Liver (tissue), 9 donors: ENCODE results near the gene TMEM179. TPM values are rescaled to one million over a fixed set of nuclear protein-coding genes. Genes with fewer than 3 reads are reported as not detected.

ENCODE experiments used
- DNase-seq: peaks from one replicate; pipeline ENCODE4 v3.0.0-alpha.2; 2017; ENCODE audit warnings: low spot score
- H3K27ac ChIP-seq, 2 donors: one replicate each; pipeline ENCODE4 v1.7.0; 2013; ENCODE audit warnings: inconsistent platforms in 2 of 2, low read length in 2 of 2, control low read depth in 1 of 2, low read depth in 1 of 2, mild to moderate bottlenecking in 1 of 2
- H3K27me3 ChIP-seq, 4 donors: one replicate each; pipeline versions ENCODE4 v1.6.1 to v1.7.0; 2013; ENCODE audit warnings: low read length in 3 of 4, inconsistent platforms in 1 of 4, mild to moderate bottlenecking in 1 of 4, moderate library complexity in 1 of 4; ENCODE audit not compliant: control insufficient read depth in 4 of 4, insufficient read depth in 4 of 4
- H3K36me3 ChIP-seq, 4 donors: one replicate each; pipeline versions ENCODE4 v1.6.1 to v1.7.0; 2013; ENCODE audit warnings: low read length in 3 of 4, mild to moderate bottlenecking in 3 of 4, low read depth in 1 of 4, moderate library complexity in 1 of 4; ENCODE audit not compliant: control insufficient read depth in 4 of 4, insufficient read depth in 3 of 4
- H3K4me1 ChIP-seq, 4 donors: one replicate each; pipeline versions ENCODE4 v1.6.1 to v1.7.0; 2013; ENCODE audit warnings: low read length in 3 of 4, mild to moderate bottlenecking in 3 of 4, moderate library complexity in 1 of 4; ENCODE audit not compliant: control insufficient read depth in 4 of 4, insufficient read depth in 4 of 4
- H3K4me3 ChIP-seq, 3 donors: one replicate each; pipeline versions ENCODE4 v1.6.1 to v1.7.0; 2013; ENCODE audit warnings: low read length in 3 of 3, control low read depth in 1 of 3, low read depth in 1 of 3, mild to moderate bottlenecking in 1 of 3
- H3K9ac ChIP-seq, 2 donors: one replicate each; pipeline ENCODE4 v1.7.0; 2013; ENCODE audit warnings: low read length in 2 of 2, mild to moderate bottlenecking in 2 of 2, moderate library complexity in 2 of 2, control low read depth in 1 of 2, low read depth in 1 of 2
- H3K9me3 ChIP-seq, 4 donors: one replicate each; pipeline versions ENCODE4 v1.6.1 to v1.7.0; 2013; ENCODE audit warnings: low read length in 3 of 4; ENCODE audit not compliant: control insufficient read depth in 4 of 4
- ATF3 ChIP-seq: IDR thresholded peaks from 2 replicates; pipeline ENCODE4 v1.6.1; 2016; ENCODE audit warnings: antibody characterized with exemption
- CTCF ChIP-seq: fragments of 150-350 bp; IDR thresholded peaks from 2 replicates; pipeline ENCODE4 v1.5.1; 2017; ENCODE audit warnings: improper control_type of control experiment, low read depth, low read length; ENCODE audit not compliant: missing input control
- EGR1 ChIP-seq, 2 donors: IDR thresholded peaks; 2 replicates each; pipeline ENCODE4 v1.6.1; 2016 to 2018; ENCODE audit warnings: antibody characterized with exemption in 2 of 2, low read depth in 2 of 2
- FOXA1 ChIP-seq: IDR thresholded peaks from 2 replicates; pipeline ENCODE4 v1.6.1; 2016; ENCODE audit warnings: antibody characterized with exemption
- FOXA2 ChIP-seq: IDR thresholded peaks from 2 replicates; pipeline ENCODE4 v1.6.1; 2016; ENCODE audit warnings: antibody characterized with exemption
- GABPA ChIP-seq, 2 donors: IDR thresholded peaks in 1 of 2; conservative IDR thresholded peaks in 1 of 2; 2 replicates each; pipeline ENCODE4 v1.6.1; 2016; ENCODE audit warnings: antibody characterized with exemption in 2 of 2, mild to moderate bottlenecking in 1 of 2, moderate library complexity in 1 of 2
- HNF4A ChIP-seq, 2 donors: conservative IDR thresholded peaks; 2 replicates each; pipeline ENCODE4 v1.6.1; 2016; ENCODE audit warnings: antibody characterized with exemption in 2 of 2, mild to moderate bottlenecking in 2 of 2
- HNF4G ChIP-seq: IDR thresholded peaks from 2 replicates; pipeline ENCODE4 v1.6.1; 2016; ENCODE audit warnings: antibody characterized with exemption
- JUND ChIP-seq, 2 donors: IDR thresholded peaks; 2 replicates each; pipeline ENCODE4 v1.6.1; 2016; ENCODE audit warnings: antibody characterized with exemption in 2 of 2
- MAX ChIP-seq: IDR thresholded peaks from 2 replicates; pipeline ENCODE4 v1.6.1; 2016; ENCODE audit warnings: antibody characterized with exemption
- NR2F2 ChIP-seq: IDR thresholded peaks from 2 replicates; pipeline ENCODE4 v1.6.1; 2016; ENCODE audit warnings: antibody characterized with exemption
- RAD21 ChIP-seq, 2 donors: IDR thresholded peaks; 2 replicates each; pipeline ENCODE4 v1.6.1; 2016; ENCODE audit warnings: antibody characterized with exemption in 2 of 2, mild to moderate bottlenecking in 2 of 2
- REST ChIP-seq: IDR thresholded peaks from 2 replicates; pipeline ENCODE4 v1.6.1; 2016; ENCODE audit warnings: antibody characterized with exemption, mild to moderate bottlenecking
- RXRA ChIP-seq, 2 donors: IDR thresholded peaks; 2 replicates each; pipeline ENCODE4 v1.6.1; 2017 to 2018; ENCODE audit warnings: antibody characterized with exemption in 2 of 2, mild to moderate bottlenecking in 1 of 2
- SP1 ChIP-seq: IDR thresholded peaks from 2 replicates; pipeline ENCODE4 v1.6.1; 2018; ENCODE audit warnings: antibody characterized with exemption, mild to moderate bottlenecking
- TAF1 ChIP-seq: conservative IDR thresholded peaks from 2 replicates; pipeline ENCODE4 v1.6.1; 2016; ENCODE audit warnings: antibody characterized with exemption, mild to moderate bottlenecking
- YY1 ChIP-seq: IDR thresholded peaks from 2 replicates; pipeline ENCODE4 v1.6.1; 2016; ENCODE audit warnings: antibody characterized with exemption, mild to moderate bottlenecking
- ZBTB33 ChIP-seq: IDR thresholded peaks from 2 replicates; pipeline ENCODE4 v1.6.1; 2016; ENCODE audit warnings: antibody characterized with exemption
- WGBS: extraction: QIAGEN DNeasy Blood & Tissue Kit; methylation state at CpG from one replicate; pipeline ENCODE4 v1.1.7; 2013; 5-methylcytosine and 5-hydroxymethylcytosine counted together
- polyA plus RNA-seq, 2 donors: library from polyadenylated mRNA; stranded (reverse) in 1 of 2; unstranded in 1 of 2; fragments of 200-250 nt in 1 of 2; fragments of >200 nt in 1 of 2; fragmentation: Nextera tagmentation in 1 of 2; extraction: Ambion mirVana in 1 of 2; gene quantifications; one replicate each; pipeline versions ENCODE4 v1.2.1 to v1.2.3, GENCODE V29; 2013 to 2015
- total RNA-seq, 2 donors: library from RNA; depleted of rRNA; stranded (reverse); fragments of >200 nt; gene quantifications; one replicate each; pipeline ENCODE4 v1.2.3, GENCODE V29; 2014
- donor health status: healthy.
- donor health status: healthy.
- donor health status: healthy.
- donor health status: healthy.
- donor health status: healthy.

Gene TMEM179
- total and polyA plus RNA-seq, 4 donors, result 0.12 to 0.37 TPM; not detected in 2

GRCh38 chr14:104651876-104652260, 47.3 kb upstream of the TMEM179 start:
- H3K27me3 ChIP-seq, result no peaks in the 10 kb centered on the region
- TF ChIP-seq MAX (no peak), CTCF (no peak), HNF4A (conservative IDR thresholded peaks at IDR 0.05) (no peak), RAD21 (IDR thresholded peaks at IDR 0.05) (no peak), JUND (IDR thresholded peaks at IDR 0.05) (no peak), GABPA (IDR thresholded peaks at IDR 0.05 in 1 of 2, conservative IDR thresholded peaks at IDR 0.05 in 1 of 2) (no peak), RXRA (IDR thresholded peaks at IDR 0.05) (no peak), REST (no peak), SP1 (no peak), EGR1 (IDR thresholded peaks at IDR 0.05; ENCODE audit: low read depth in 2 of 2) (no peak), FOXA1 (no peak), FOXA2 (no peak), HNF4G (no peak), TAF1 (no peak), ZBTB33 (no peak), NR2F2 (no peak), ATF3 (no peak), YY1 (no peak)
- peaks cover 0 to 33% (median 14%) of the 10 kb centered on the region in 4 donors for H3K4me1 ChIP-seq
- 87% methylated on average over 20 of the region's 20 CpGs for WGBS
- no peak for DNase-seq
- H3K36me3 ChIP-seq, result no peaks in the 10 kb centered on the region
- no peaks in the 10 kb centered on the region for H3K9me3 ChIP-seq
- no peak overlapping the region for H3K27ac ChIP-seq
- no peak overlapping the region for H3K4me3 ChIP-seq
- no peak overlapping the region for H3K9ac ChIP-seq
